HG02763 (cell line): Measurements from ENCODE around the gene GMDS.

Experiments
- ATAC-seq: cut with Tn5 transposase; IDR thresholded peaks from one replicate; pipeline ENCODE4 v1.9.1; 2021; ENCODE audit warnings: mild to moderate bottlenecking, moderate library complexity; ENCODE audit not compliant: unreplicated experiment

Gene GMDS

GRCh38 chr6:1817033-1817761 lies 428.2 kb downstream of the GMDS start:
- no peak for ATAC-seq

GRCh38 chr6:1815827-1816452 lies 429.5 kb downstream of the GMDS start:
- no peak for ATAC-seq

- no peak for ATAC-seq
Observed at GRCh38 chr6:1814279-1814678, 431.1 kb downstream of the GMDS start.

GRCh38 chr6:1812487-1812886 lies 432.9 kb downstream of the GMDS start:
- no peak for ATAC-seq

- no peak for ATAC-seq
Observed at GRCh38 chr6:1812034-1812433, 433.4 kb downstream of the GMDS start.

GRCh38 chr6:1810880-1811279 lies 434.5 kb downstream of the GMDS start:
- ATAC-seq = no peak

- no peak for ATAC-seq
Observed at GRCh38 chr6:1809291-1809988, 436.0 kb downstream of the GMDS start.

- no peak for ATAC-seq
Observed at GRCh38 chr6:1806935-1807334, 438.5 kb downstream of the GMDS start.

- no peak for ATAC-seq
Observed at GRCh38 chr6:1802491-1803395, 442.7 kb downstream of the GMDS start.

- ATAC-seq = no peak
Observed at GRCh38 chr6:1801401-1801800, 444.0 kb downstream of the GMDS start.

- ATAC-seq = no peak
Observed at GRCh38 chr6:1800845-1801244, 444.6 kb downstream of the GMDS start.

GRCh38 chr6:1798965-1799325 lies 446.5 kb downstream of the GMDS start:
- no peak for ATAC-seq

GRCh38 chr6:1798303-1798964 lies 447.0 kb downstream of the GMDS start:
- no peak for ATAC-seq

GRCh38 chr6:1797801-1798200 lies 447.6 kb downstream of the GMDS start:
- ATAC-seq = no peak

GRCh38 chr6:1796706-1797529 lies 448.5 kb downstream of the GMDS start:
- ATAC-seq = peak; percentile 85

GRCh38 chr6:1795910-1796309 lies 449.5 kb downstream of the GMDS start:
- no peak for ATAC-seq

GRCh38 chr6:1792989-1793388 lies 452.4 kb downstream of the GMDS start:
- ATAC-seq = no peak

- no peak for ATAC-seq
Observed at GRCh38 chr6:1790684-1791083, 454.7 kb downstream of the GMDS start.

- ATAC-seq = no peak
Observed at GRCh38 chr6:1789092-1789491, 456.3 kb downstream of the GMDS start.

- no peak for ATAC-seq
Observed at GRCh38 chr6:1787894-1788293, 457.5 kb downstream of the GMDS start.
